ENCODE measurements around the gene LHX6. TPM values are rescaled to one million over a fixed set of nuclear protein-coding genes. Genes with fewer than 3 reads are reported as not detected.

The LHX6 gene
- total and polyA plus RNA-seq, 2 of the 8 experiments (the other 6 are each of a cell fraction or from before 2014, with no cell fraction given): 0.92 to 1.2 TPM

DNA sequence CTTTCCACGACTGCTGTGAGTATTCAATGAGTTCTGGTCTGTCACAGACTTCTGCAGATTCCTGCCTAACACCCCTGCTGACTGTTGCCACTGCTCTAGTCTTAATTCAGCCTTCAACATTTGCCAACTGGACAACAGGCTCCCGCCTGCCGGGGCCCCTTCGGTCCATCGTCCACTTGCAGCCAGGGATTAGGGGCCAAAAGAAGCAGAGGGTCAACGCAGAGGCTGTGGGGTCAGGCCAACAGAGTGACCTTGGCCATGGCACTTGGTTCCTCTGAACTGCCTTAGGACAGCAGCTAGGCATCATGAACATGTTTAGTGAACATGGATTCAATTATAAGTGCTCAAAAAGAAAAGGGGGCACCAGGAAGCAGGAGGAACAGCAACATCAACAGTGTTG is 40.4 kb downstream of the LHX6 start:
- H2AFZ ChIP-seq (ENCODE audit: low read length): no peak overlapping the region
- no peak overlapping the region for H2BK120ac ChIP-seq (replicated peaks; ENCODE audit: low read depth, low read length)
- no peaks in the 10 kb centered on the region for H3K23me2 ChIP-seq (ENCODE audit: low read depth, low read length)
- H4K91ac ChIP-seq (replicated peaks; ENCODE audit: insufficient read length, low read length): no peak overlapping the region
- no peak overlapping the region for H3K14ac ChIP-seq (ENCODE audit: insufficient read length)
- FAIRE-seq (no peak), DNase-seq (ENCODE audit: low read depth in 1 of 2, low spot score in 2 of 2) (no peak)
- H2BK20ac ChIP-seq (ENCODE audit: low read length): no peak overlapping the region
- H3K4me2 ChIP-seq (ENCODE audit: insufficient read depth in 1 of 2, low read depth in 2 of 2, low read length in 2 of 2): no peak overlapping the region
- WGBS, 2 experiments (ENCODE audit: extremely low coverage in 1 of 2, insufficient coverage in 1 of 2, insufficient read length in 1 of 2, insufficient replicate concordance in 2 of 2, low coverage in 1 of 2, low lambda C conversion rate in 2 of 2, missing lambda C conversion rate in 1 of 2): 87% methylated on average over 6 of the region's 6 CpGs; no CpG with 5 or more reads in 1 of the 2 experiments
- H3K79me1 ChIP-seq (ENCODE audit: low read depth, low read length): no peaks in the 10 kb centered on the region
- H3K9me3 ChIP-seq (ENCODE audit: insufficient read depth in 2 of 2, low read depth in 1 of 2, low read length in 1 of 2): no peaks in the 10 kb centered on the region
- ChIA-PET POLR2A (ENCODE audit: partially characterized antibody) (no interaction called here), CTCF (ENCODE audit: partially characterized antibody) (interaction anchor here (1.1 to 2.7 kb wide), 7 partner anchors 9 to 162 kb away, joined by 3 to 12 read pairs (median 4); no protein-coding TSS in a partner anchor)
- no peak overlapping the region for H3K18ac ChIP-seq (ENCODE audit: extremely low read depth, low read length)
- H2AK5ac ChIP-seq (ENCODE audit: low read depth, low read length): no peak overlapping the region
- no peak overlapping the region for H2BK5ac ChIP-seq (ENCODE audit: low read depth, low read length)
- no peaks in the 10 kb centered on the region for H3K36me3 ChIP-seq (ENCODE audit: control insufficient read depth in 2 of 4, insufficient read depth in 4 of 4, low read length in 3 of 4)
- no peak overlapping the region for H4K8ac ChIP-seq (ENCODE audit: extremely low read depth, insufficient read depth, low read length)
- no peaks in the 10 kb centered on the region; a peak in 1 of 7 replicates for H3K27me3 ChIP-seq (replicated peaks in 1 of 4; ENCODE audit: control insufficient read depth in 3 of 4, extremely low read depth in 1 of 4, insufficient read depth in 3 of 4, low read length in 3 of 4)
- H3K4me1 ChIP-seq (replicated peaks in 1 of 4; ENCODE audit: control insufficient read depth in 3 of 4, insufficient read depth in 4 of 4, low read length in 3 of 4): peaks cover 0 to 3% (median 1%) of the 10 kb centered on the region in 4 experiments; a peak in 2 of 7 replicates
- H4K20me1 ChIP-seq (replicated peaks in 1 of 2; ENCODE audit: control insufficient read depth in 1 of 2, insufficient read depth in 2 of 2, low read length in 2 of 2): no peaks in the 10 kb centered on the region
- H3K23ac ChIP-seq (ENCODE audit: insufficient read length): no peak overlapping the region
- H3K56ac ChIP-seq (replicated peaks; ENCODE audit: insufficient read length, low read depth, low read length): no peak overlapping the region
- no peaks in the 10 kb centered on the region for H3K79me2 ChIP-seq (ENCODE audit: control insufficient read depth in 1 of 2, insufficient read depth in 2 of 2, low read length in 2 of 2)
- no peak overlapping the region for H3K4ac ChIP-seq (replicated peaks; ENCODE audit: insufficient read length, low read depth, low read length)
- H4K5ac ChIP-seq (ENCODE audit: insufficient read length, low read depth, low read length): no peak overlapping the region
- H2BK12ac ChIP-seq (ENCODE audit: low read depth, low read length): no peak overlapping the region
- 0 out of 2 replicates have a peak overlapping the region, but pooled peaks have one; percentile 72 for H2BK15ac ChIP-seq (ENCODE audit: low read length)
- H3K27ac ChIP-seq (ENCODE audit: low read depth, low read length): no peak overlapping the region
- no peak overlapping the region for H3K9ac ChIP-seq (replicated peaks in 1 of 4; ENCODE audit: extremely low read depth in 1 of 4, low read depth in 3 of 4, low read length in 3 of 4)
- H3K4me3 ChIP-seq (ENCODE audit: extremely low read depth in 1 of 4, insufficient read depth in 2 of 4, low read depth in 3 of 4, low read length in 4 of 4): no peak overlapping the region
- no peak for TF ChIP-seq JUND (IDR thresholded peaks at IDR 0.05; ENCODE audit: low read length)
- no peak for TF ChIP-seq TAF1 (IDR thresholded peaks at IDR 0.05; ENCODE audit: low read depth, low read length)
- no peak for TF ChIP-seq CTCF (IDR thresholded peaks at IDR 0.05; ENCODE audit: control extremely low read depth in 1 of 3, insufficient read depth in 1 of 3, low read depth in 1 of 3, low read length in 3 of 3)
- TF ChIP-seq, protein P1, sequence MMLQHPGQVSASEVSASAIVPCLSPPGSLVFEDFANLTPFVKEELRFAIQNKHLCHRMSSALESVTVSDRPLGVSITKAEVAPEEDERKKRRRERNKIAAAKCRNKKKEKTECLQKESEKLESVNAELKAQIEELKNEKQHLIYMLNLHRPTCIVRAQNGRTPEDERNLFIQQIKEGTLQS (IDR thresholded peaks at IDR 0.05; ENCODE audit: insufficient read depth, low read depth, low read length): no peak
- TF ChIP-seq BRCA1 (IDR thresholded peaks at IDR 0.05; ENCODE audit: low read depth, low read length): no peak
